Stimulated activated CD8-positive, alpha-beta memory T cell treated with anti-CD3 and anti-CD28 coated beads, Interleukin-4, amount 100 ng/mL, for 48 hours (primary cell): ENCODE data around the gene ELF1.
"Not testable (repeated sequence)": the region's sequence is repeated elsewhere in the genome, so short reads cannot be mapped to it uniquely, and the experiment has no call there.

Experiments
- DNase-seq: peaks from one replicate; pipeline ENCODE4 v3.0.0-alpha.2; 2020

The ELF1 gene

GRCh38 chr13:40931719-40932118, 87.4 kb downstream of the ELF1 start:
- DNase-seq: no peak

- not testable (repeated sequence) for DNase-seq
These were observed 89.2 kb downstream of the ELF1 start for GRCh38 chr13:40929883-40930282.

GRCh38 chr13:40928980-40929379, 90.1 kb downstream of the ELF1 start:
- DNase-seq: no peak

GRCh38 chr13:40927929-40928328, 91.2 kb downstream of the ELF1 start:
- DNase-seq: no peak

GRCh38 chr13:40923867-40924266, 95.2 kb downstream of the ELF1 start:
- DNase-seq: no peak

- DNase-seq: no peak
These were observed 96.6 kb downstream of the ELF1 start for GRCh38 chr13:40922437-40923040.

- no peak for DNase-seq
These were observed 98.3 kb downstream of the ELF1 start for GRCh38 chr13:40920826-40921225.

- DNase-seq: not testable (repeated sequence)
These were observed 99.2 kb downstream of the ELF1 start for GRCh38 chr13:40919901-40920300.

- no peak for DNase-seq
These were observed 102.7 kb downstream of the ELF1 start for GRCh38 chr13:40916207-40916998.

GRCh38 chr13:40914863-40915262, 104.3 kb downstream of the ELF1 start:
- DNase-seq: not testable (repeated sequence)

- no peak for DNase-seq
These were observed 107.8 kb downstream of the ELF1 start for GRCh38 chr13:40911341-40911740.

- peak; percentile 35 for DNase-seq
These were observed 108.6 kb downstream of the ELF1 start for GRCh38 chr13:40910324-40911050.

GRCh38 chr13:40909541-40910200, 109.4 kb downstream of the ELF1 start:
- not testable (repeated sequence) for DNase-seq

- no peak for DNase-seq
These were observed 110.6 kb downstream of the ELF1 start for GRCh38 chr13:40908546-40908945.

- DNase-seq: not testable (repeated sequence)
These were observed 118.1 kb downstream of the ELF1 start for GRCh38 chr13:40901032-40901431.

GRCh38 chr13:40900568-40900967, 118.5 kb downstream of the ELF1 start:
- not testable (repeated sequence) for DNase-seq

GRCh38 chr13:40897053-40897452, 122.1 kb downstream of the ELF1 start:
- no peak for DNase-seq

GRCh38 chr13:40895227-40896184, 123.6 kb downstream of the ELF1 start:
- no peak for DNase-seq

- not testable (repeated sequence) for DNase-seq
These were observed 125.5 kb downstream of the ELF1 start for GRCh38 chr13:40893573-40893972.

GRCh38 chr13:40886017-40886416, 133.1 kb downstream of the ELF1 start:
- DNase-seq: no peak

GRCh38 chr13:40884175-40884574, 134.9 kb downstream of the ELF1 start:
- DNase-seq: not testable (repeated sequence)
